ENCODE results near the gene TMEM204. TPM values are rescaled to one million over a fixed set of nuclear protein-coding genes. Genes with fewer than 3 reads are reported as not detected.

TMEM204 gene
- total RNA-seq, 2 experiments from 2014 or later, result 60.6 to 73.5 TPM

DNA sequence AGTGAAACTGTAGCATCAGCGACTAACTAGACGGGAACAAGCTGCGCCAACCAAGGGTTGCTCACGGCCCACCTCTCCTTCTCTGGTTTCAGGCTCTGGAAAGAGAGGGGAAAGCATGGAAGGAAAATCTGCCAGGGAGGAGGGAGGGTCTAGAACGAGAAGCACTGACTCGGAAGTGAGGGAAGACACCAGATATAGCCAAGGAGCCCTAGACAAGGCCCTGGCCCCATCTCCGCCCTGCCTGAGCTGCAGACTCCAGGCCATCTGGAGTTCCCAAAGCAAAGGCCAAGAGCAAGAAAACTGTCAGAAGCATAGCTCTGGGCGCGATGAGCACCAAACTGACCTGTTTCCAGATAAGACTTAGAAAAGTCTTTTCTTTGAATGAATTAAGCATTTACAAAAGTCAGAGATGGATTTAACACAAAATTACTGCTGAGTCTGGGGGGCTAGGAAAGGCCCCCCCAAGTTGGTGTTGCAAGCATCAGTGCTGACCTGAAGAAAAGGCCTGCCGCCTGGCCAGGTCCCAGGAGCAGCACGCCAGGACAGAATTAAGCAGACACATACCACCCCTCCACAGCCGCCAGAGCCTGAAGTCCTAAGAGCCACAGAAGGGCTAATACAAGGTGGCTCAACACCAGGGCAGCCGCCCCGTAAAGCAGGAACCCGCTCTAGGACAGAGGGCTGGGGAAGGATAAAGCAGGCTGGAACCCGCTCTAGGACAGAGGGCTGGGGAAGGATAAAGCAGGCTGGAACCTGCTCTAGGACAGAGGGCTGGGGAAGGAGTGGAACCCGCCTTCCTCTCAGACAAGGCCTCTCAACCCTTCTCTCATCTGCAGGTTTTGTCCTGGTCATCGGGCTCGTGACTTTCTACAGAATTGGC lies 20.7 kb downstream of the TMEM204 start:
- Mint-ChIP-seq H3K36me3 (ENCODE audit: low read depth) (peaks cover 54% of the 10 kb centered on the region), H3K9me3 (no peaks in the 10 kb centered on the region), H3K27me3 (no peaks in the 10 kb centered on the region), H3K4me1 (peaks cover 14% of the 10 kb centered on the region), H3K27ac (no peak overlapping the region), H3K4me3 (no peak overlapping the region)
- no peak for DNase-seq
- POLR2A ChIA-PET, result no interaction called here
- CTCF ChIA-PET, result no interaction called here

DNA sequence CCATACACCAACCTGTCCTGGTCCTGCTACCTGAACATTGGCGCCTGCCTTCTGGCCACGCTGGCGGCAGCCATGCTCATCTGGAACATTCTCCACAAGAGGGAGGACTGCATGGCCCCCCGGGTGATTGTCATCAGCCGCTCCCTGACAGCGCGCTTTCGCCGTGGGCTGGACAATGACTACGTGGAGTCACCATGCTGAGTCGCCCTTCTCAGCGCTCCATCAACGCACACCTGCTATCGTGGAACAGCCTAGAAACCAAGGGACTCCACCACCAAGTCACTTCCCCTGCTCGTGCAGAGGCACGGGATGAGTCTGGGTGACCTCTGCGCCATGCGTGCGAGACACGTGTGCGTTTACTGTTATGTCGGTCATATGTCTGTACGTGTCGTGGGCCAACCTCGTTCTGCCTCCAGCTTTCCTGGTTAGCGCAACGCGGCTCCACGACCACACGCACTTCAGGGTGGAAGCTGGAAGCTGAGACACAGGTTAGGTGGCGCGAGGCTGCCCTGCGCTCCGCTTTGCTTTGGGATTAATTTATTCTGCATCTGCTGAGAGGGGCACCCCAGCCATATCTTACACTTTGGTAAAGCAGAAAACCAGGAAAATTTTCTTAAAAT lies 21.5 kb downstream of the TMEM204 start:
- peaks cover 53% of the 10 kb centered on the region for H3K36me3 Mint-ChIP-seq (ENCODE audit: low read depth)
- H3K4me3 Mint-ChIP-seq, result no peak overlapping the region
- DNase-seq, result no peak
- no peak overlapping the region for H3K27ac Mint-ChIP-seq
- peaks cover 18% of the 10 kb centered on the region for H3K4me1 Mint-ChIP-seq
- CTCF ChIA-PET, result no interaction called here
- no peaks in the 10 kb centered on the region for H3K27me3 Mint-ChIP-seq
- POLR2A ChIA-PET, result no interaction called here
- no peaks in the 10 kb centered on the region for H3K9me3 Mint-ChIP-seq

- H3K27me3 Mint-ChIP-seq, result no peaks in the 10 kb centered on the region
- H3K4me1 Mint-ChIP-seq, result peaks cover 26% of the 10 kb centered on the region
Observed at GRCh38 chr16:1556254-1556653, 22.8 kb downstream of the TMEM204 start.

GRCh38 chr16:1557074-1557473 lies 23.6 kb downstream of the TMEM204 start:
- Mint-ChIP-seq H3K9me3 (no peaks in the 10 kb centered on the region), H3K27me3 (no peaks in the 10 kb centered on the region), H3K4me1 (peaks cover 31% of the 10 kb centered on the region), H3K27ac (no peak overlapping the region), H3K4me3 (no peak overlapping the region), H3K36me3 (ENCODE audit: low read depth) (peaks cover 48% of the 10 kb centered on the region)
- CTCF ChIA-PET, result no interaction called here
- no peak for DNase-seq
- POLR2A ChIA-PET, result no interaction called here

More at GRCh38 chr16:1556254-1556653, 22.8 kb downstream of the TMEM204 start:
- CTCF ChIA-PET, result no interaction called here
- Mint-ChIP-seq H3K9me3 (no peaks in the 10 kb centered on the region), H3K4me3 (no peak overlapping the region), H3K36me3 (ENCODE audit: low read depth) (peaks cover 51% of the 10 kb centered on the region), H3K27ac (no peak overlapping the region)
- POLR2A ChIA-PET, result no interaction called here
- no peak for DNase-seq

DNA sequence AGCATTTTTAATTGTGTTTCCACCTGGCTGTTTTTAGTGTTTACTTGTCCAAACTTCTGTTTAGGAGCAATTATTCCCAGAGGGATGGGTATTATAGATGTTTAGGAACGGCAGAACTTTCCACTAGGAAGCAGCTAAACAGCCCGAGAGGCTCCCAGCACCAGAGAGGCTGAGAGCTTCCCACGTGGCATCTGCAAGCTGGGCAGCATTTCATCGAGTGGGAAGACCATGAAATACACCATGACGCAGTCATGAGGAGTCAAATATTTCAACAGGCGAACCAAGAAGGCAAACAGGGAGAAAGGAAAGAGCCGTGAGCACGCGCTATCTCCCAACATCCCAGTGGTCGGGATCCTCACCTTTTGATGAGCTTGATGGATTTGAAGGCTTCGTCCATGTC lies 24.1 kb downstream of the TMEM204 start:
- Mint-ChIP-seq H3K9me3 (no peaks in the 10 kb centered on the region), H3K27me3 (no peaks in the 10 kb centered on the region), H3K4me1 (peaks cover 31% of the 10 kb centered on the region), H3K4me3 (no peak overlapping the region), H3K36me3 (ENCODE audit: low read depth) (peaks cover 45% of the 10 kb centered on the region), H3K27ac (peak overlapping the region; percentile 10)
- ChIA-PET CTCF (interaction anchor here (0.8 kb wide), 1 partner anchor 15 kb away, joined by 3 read pairs; no protein-coding TSS in a partner anchor), POLR2A (no interaction called here)
- no peak for DNase-seq

GRCh38 chr16:1559446-1559975 lies 26.0 kb downstream of the TMEM204 start:
- H3K4me3 Mint-ChIP-seq, result no peak overlapping the region
- POLR2A ChIA-PET, result no interaction called here
- CTCF ChIA-PET, result no interaction called here

GRCh38 chr16:1560153-1560552 lies 26.7 kb downstream of the TMEM204 start:
- Mint-ChIP-seq H3K27ac (no peak overlapping the region), H3K9me3 (no peaks in the 10 kb centered on the region), H3K27me3 (no peaks in the 10 kb centered on the region), H3K36me3 (ENCODE audit: low read depth) (peaks cover 29% of the 10 kb centered on the region), H3K4me1 (peaks cover 28% of the 10 kb centered on the region), H3K4me3 (no peak overlapping the region)
- ChIA-PET POLR2A (no interaction called here), CTCF (no interaction called here)
- no peak for DNase-seq

More at GRCh38 chr16:1559446-1559975, 26.0 kb downstream of the TMEM204 start:
- peaks cover 33% of the 10 kb centered on the region for H3K36me3 Mint-ChIP-seq (ENCODE audit: low read depth)
- DNase-seq, result peak; percentile 60
- peak overlapping the region; percentile 41 for H3K27ac Mint-ChIP-seq
- peaks cover 28% of the 10 kb centered on the region for H3K4me1 Mint-ChIP-seq
- no peaks in the 10 kb centered on the region for H3K9me3 Mint-ChIP-seq
- H3K27me3 Mint-ChIP-seq, result no peaks in the 10 kb centered on the region

GRCh38 chr16:1560866-1561265 lies 27.4 kb downstream of the TMEM204 start:
- peaks cover 28% of the 10 kb centered on the region for H3K4me1 Mint-ChIP-seq
- peaks cover 22% of the 10 kb centered on the region for H3K36me3 Mint-ChIP-seq (ENCODE audit: low read depth)
- H3K27ac Mint-ChIP-seq, result peak overlapping the region; percentile 69
- DNase-seq, result no peak
- no peaks in the 10 kb centered on the region for H3K9me3 Mint-ChIP-seq
- no peak overlapping the region for H3K4me3 Mint-ChIP-seq
- ChIA-PET CTCF (interaction anchor here (0.9 to 1.6 kb wide), 2 partner anchors 12 to 145 kb away, joined by 3 read pairs; no protein-coding TSS in a partner anchor), POLR2A (no interaction called here)
- H3K27me3 Mint-ChIP-seq, result no peaks in the 10 kb centered on the region

- H3K27ac Mint-ChIP-seq, result peak overlapping the region; percentile 54
- no peaks in the 10 kb centered on the region for H3K27me3 Mint-ChIP-seq
- ChIA-PET POLR2A (no interaction called here), CTCF (interaction anchor here (0.6 to 1.6 kb wide), 3 partner anchors 11 to 148 kb away, joined by 3 to 4 read pairs (median 3); no protein-coding TSS in a partner anchor)
- H3K36me3 Mint-ChIP-seq (ENCODE audit: low read depth), result peaks cover 19% of the 10 kb centered on the region
- H3K4me3 Mint-ChIP-seq, result no peak overlapping the region
- H3K4me1 Mint-ChIP-seq, result peaks cover 28% of the 10 kb centered on the region
- no peak for DNase-seq
- no peaks in the 10 kb centered on the region for H3K9me3 Mint-ChIP-seq
Observed at GRCh38 chr16:1561266-1561665, 27.8 kb downstream of the TMEM204 start.

DNA sequence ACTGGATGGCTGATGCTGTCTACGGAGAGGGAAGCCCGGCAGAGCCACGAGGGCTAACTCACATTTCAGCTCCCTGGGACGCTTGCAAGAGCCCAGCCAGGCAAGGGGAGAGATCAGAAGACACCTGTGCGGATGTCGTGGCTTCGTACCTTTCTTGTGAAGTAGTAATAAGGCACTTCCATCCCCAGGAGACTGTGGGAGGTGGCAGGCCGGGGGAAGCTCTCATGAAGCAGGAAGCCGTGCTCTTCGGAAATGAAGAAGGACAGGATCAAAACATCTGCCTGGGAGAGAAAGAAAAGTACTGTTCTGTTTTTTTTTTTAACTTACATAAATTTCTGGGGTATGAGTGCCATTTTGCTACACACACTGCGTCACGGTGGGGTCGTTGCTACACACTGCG lies 28.4 kb downstream of the TMEM204 start:
- no peak for DNase-seq
- peaks cover 28% of the 10 kb centered on the region for H3K4me1 Mint-ChIP-seq
- peaks cover 15% of the 10 kb centered on the region for H3K36me3 Mint-ChIP-seq (ENCODE audit: low read depth)
- H3K27me3 Mint-ChIP-seq, result no peaks in the 10 kb centered on the region
- POLR2A ChIA-PET, result no interaction called here
- no peak overlapping the region for H3K4me3 Mint-ChIP-seq
- CTCF ChIA-PET, result interaction anchor here (0.6 to 1.6 kb wide), 2 partner anchors 144 to 147 kb away, joined by 3 to 4 read pairs; no protein-coding TSS in a partner anchor
- H3K27ac Mint-ChIP-seq, result no peak overlapping the region
- H3K9me3 Mint-ChIP-seq, result no peaks in the 10 kb centered on the region

GRCh38 chr16:1563786-1564185 lies 30.3 kb downstream of the TMEM204 start:
- ChIA-PET CTCF (no interaction called here), POLR2A (no interaction called here)
- H3K36me3 Mint-ChIP-seq (ENCODE audit: low read depth), result peaks cover 6% of the 10 kb centered on the region
- peaks cover 24% of the 10 kb centered on the region for H3K4me1 Mint-ChIP-seq
- H3K27me3 Mint-ChIP-seq, result no peaks in the 10 kb centered on the region
- no peak overlapping the region for H3K4me3 Mint-ChIP-seq
- H3K9me3 Mint-ChIP-seq, result no peaks in the 10 kb centered on the region
- DNase-seq, result no peak
- H3K27ac Mint-ChIP-seq, result no peak overlapping the region

DNA sequence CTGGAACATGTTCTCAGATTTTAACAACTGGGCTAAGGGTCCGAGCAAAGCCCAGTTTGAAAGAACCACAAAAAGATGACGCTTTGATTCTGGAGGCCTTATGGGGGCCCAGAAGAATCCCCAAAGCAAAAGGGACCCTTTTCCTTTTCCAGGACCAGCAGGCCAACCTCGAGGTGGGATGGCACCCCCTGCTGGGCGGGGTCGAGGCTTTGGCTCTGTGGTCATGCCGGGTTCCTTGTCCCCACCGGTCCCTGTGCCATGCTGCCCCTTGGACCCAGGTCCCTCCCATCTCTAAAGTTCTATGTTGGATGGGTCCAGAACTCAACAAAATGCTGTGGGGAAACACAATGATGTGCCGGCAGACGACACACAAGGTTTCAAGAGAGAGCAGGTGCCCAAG lies 30.9 kb downstream of the TMEM204 start:
- H3K27me3 Mint-ChIP-seq, result no peaks in the 10 kb centered on the region
- no peak for DNase-seq
- H3K9me3 Mint-ChIP-seq, result no peaks in the 10 kb centered on the region
- H3K27ac Mint-ChIP-seq, result no peak overlapping the region
- H3K4me1 Mint-ChIP-seq, result peaks cover 19% of the 10 kb centered on the region
- peaks cover 5% of the 10 kb centered on the region for H3K36me3 Mint-ChIP-seq (ENCODE audit: low read depth)
- no peak overlapping the region for H3K4me3 Mint-ChIP-seq
- ChIA-PET CTCF (no interaction called here), POLR2A (no interaction called here)

DNA sequence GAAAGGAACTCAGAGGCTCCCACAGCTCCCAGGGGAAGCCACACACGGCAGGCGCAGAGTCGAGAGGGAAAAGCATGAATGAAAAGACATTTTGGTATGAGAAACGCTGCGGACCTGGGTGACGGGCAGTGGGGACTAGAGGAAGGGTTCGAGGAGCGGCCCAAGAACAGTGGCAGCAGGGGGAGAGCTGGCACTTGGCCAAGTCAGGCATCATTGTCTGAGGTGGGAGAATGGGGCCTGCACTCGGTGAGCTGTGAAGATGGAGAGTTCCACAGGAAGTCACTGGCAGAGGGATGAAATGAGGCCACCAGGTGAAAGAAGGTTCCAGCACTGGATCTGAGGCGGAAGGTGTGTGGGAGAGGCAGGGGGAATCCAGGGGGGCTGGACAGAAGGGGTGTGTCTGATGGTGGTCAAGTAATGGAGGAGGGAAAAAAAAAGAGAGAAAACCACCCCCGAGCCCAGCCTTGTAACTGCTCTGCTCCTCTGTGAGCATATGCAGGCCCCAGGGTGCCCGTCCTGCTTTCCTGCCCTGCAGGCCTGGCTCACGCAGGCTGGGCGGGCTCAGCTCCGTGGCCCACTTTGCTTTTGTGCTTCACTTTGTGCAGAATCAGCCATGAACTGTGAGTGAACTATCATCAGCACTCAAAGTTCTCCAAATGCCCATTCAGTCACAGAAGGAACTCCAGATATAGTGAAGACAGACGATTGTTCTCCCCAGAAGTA lies 31.8 kb downstream of the TMEM204 start:
- H3K4me3 Mint-ChIP-seq, result no peak overlapping the region
- ChIA-PET CTCF (interaction anchor here (0.6 kb wide), 1 partner anchor 95 kb away, joined by 3 read pairs; no protein-coding TSS in a partner anchor), POLR2A (no interaction called here)
- no peaks in the 10 kb centered on the region for H3K9me3 Mint-ChIP-seq
- no peak overlapping the region for H3K27ac Mint-ChIP-seq
- DNase-seq, result no peak
- peaks cover 12% of the 10 kb centered on the region for H3K4me1 Mint-ChIP-seq
- H3K27me3 Mint-ChIP-seq, result no peaks in the 10 kb centered on the region
- peaks cover 1% of the 10 kb centered on the region for H3K36me3 Mint-ChIP-seq (ENCODE audit: low read depth)
